ENCODE measurements around the gene SYT1.

DNA sequence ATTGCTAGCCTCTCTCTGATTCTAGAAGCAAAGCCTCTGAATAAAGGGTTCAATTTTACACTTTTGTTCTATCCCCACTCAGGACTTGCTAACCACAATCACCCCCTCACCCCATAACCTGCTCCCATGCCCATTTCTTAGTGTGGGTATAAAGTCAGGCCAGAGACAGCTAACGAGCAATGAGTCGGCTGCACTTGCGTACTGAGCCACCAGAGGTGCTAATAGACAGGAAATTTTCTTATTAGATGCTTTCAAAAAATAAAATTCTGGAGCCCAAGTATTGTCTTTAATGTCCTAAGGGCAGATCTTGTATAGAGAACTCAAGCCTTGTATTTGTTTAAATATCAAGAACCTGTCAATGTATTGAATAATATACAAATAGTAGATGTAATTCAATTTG, 256.9 kb downstream of the SYT1 start:
- no peak for TF ChIP-seq BHLHE40 (IDR thresholded peaks at IDR 0.05; ENCODE audit: borderline replicate concordance)
- TF ChIP-seq SP1 (IDR thresholded peaks at IDR 0.05), result no peak
- TF ChIP-seq ELF4 (IDR thresholded peaks at IDR 0.05), result no peak
- TF ChIP-seq FOXA1 (IDR thresholded peaks at IDR 0.05), result no peak
- TF ChIP-seq ARNT (IDR thresholded peaks at IDR 0.05), result no peak
- no peak for TF ChIP-seq SUZ12 (IDR thresholded peaks at IDR 0.05)
- TF ChIP-seq L3MBTL2 (conservative IDR thresholded peaks at IDR 0.05), result no peak
- TF ChIP-seq FOXM1 (IDR thresholded peaks at IDR 0.05; ENCODE audit: borderline replicate concordance), result no peak
- TF ChIP-seq HDGF (IDR thresholded peaks at IDR 0.05; ENCODE audit: borderline replicate concordance), result no peak
